Activated CD8-positive, alpha-beta memory T cell treated with anti-CD3 and anti-CD28 coated beads for 4 hours (primary cell): Measurements from ENCODE around the gene KCTD14.
"Not testable (repeated sequence)": the region's sequence is repeated elsewhere in the genome, so short reads cannot be mapped to it uniquely, and the experiment has no call there.

ENCODE experiments used
- DNase-seq, 2 donors: peaks; one replicate each; pipeline ENCODE4 v3.0.0-alpha.2; 2020; ENCODE audit warnings: low read depth in 2 of 2

The KCTD14 gene, protein sequence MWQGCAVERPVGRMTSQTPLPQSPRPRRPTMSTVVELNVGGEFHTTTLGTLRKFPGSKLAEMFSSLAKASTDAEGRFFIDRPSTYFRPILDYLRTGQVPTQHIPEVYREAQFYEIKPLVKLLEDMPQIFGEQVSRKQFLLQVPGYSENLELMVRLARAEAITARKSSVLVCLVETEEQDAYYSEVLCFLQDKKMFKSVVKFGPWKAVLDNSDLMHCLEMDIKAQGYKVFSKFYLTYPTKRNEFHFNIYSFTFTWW

DNA sequence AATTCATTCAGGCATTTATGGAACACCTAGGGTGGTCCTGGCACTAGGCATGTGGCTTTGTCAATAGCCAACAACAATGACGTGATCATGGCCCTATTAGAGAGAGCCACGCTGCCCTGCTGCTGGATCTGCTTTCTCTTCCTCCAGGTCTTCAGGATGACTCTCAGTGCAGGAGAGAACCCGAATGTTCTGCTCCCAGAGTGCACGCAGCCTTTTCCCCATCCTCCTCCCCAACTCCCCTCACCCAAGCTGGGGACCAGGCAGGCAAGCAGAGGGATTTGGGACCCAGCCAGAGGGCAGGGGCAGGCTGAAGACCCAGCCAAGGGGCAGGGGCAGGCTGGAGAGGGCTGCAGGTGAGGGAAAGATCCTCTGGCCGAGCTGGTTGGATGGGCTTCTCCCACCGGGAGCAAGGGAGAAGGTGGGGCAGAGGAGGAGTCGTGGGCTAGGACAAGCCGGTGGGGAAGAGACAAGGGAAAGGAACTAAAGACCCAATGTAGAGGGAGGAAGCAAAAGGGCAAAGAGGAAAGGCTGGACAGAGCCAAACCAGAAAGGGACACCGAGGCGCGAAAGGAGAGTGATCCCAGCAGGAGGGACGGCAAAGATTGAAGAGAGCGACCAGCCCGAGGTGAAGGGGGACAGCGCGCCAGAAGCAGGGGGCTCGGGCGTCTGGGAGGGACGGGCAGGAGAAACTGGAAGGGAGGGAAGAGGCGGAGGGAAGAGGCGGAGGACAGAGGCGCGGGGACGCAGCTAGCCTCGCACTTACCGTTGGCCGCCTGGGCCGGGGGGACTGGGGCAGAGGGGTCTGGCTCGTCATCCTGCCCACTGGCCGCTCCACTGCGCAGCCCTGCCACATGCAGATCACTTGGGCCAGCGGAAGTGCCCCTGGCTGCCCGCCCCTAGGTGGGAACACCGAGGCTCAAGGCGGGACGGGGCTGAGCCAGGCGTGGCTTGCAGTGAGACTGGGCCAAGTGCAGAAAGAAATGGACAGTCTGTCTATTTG, at the start of gene KCTD14:
TSS of gene KCTD14 (minus strand) at position 880 of the 1,000 bp plus-strand sequence. CDS start at position 853, 27 bp downstream.
- DNase-seq, result no peak

DNA sequence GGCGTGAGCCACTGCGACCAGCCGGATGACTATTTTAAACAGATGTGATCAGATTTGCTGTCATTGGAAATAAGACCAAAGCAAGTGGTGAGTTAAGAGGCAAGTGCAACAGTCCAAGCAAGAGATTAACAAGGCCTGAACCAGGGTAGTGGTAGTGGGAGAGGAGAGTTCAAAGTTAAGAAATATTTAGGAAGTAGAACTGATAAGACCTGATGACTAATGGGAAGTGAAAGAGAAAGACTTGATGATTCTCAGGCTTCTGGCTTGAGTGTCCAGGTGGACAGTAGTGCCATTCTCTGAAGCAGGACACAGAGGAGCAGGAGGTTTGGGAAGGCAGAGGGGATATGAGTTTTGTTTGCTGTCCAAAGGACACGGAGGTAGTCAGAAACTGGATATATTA, 49.4 kb upstream of the KCTD14 start:
- DNase-seq, result no peak

DNA sequence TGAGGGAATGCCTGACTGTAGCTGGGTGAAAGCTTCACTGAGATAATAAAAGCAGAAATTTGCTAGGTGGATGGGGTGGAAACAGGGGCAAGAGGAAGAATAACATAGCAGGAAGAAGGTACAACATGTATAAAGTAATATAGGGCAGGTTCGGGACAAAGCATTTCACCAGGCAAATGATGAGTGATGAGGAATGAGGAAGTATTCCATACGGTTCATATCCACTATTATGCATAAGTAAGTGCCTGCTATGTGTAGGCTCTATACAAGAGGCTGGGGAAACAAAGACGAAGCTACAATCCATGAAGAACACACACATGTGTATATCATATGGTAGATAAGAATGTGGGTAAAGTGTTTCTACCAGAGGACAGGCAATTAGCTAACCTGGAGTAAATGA, 48.6 kb upstream of the KCTD14 start:
- no peak for DNase-seq

DNA sequence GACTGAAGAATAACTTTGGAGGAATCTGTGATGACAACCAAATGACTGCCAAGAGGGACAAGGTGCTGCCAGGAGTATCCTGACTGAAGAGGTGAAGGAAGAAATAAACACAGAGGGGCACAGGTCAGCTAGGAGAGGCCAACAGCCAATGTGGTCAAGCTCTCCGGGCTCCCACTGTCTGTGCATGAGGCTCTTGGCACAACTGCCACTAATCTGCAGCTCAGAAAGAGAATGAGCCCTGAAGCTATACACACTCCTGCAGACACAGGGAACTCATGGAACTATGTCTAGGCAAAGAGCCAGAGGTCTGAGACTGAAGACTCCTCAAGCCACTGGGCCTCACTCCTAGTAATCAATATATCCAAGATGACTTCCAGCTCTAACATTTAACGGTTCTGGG, 47.5 kb upstream of the KCTD14 start:
- DNase-seq, result no peak

DNA sequence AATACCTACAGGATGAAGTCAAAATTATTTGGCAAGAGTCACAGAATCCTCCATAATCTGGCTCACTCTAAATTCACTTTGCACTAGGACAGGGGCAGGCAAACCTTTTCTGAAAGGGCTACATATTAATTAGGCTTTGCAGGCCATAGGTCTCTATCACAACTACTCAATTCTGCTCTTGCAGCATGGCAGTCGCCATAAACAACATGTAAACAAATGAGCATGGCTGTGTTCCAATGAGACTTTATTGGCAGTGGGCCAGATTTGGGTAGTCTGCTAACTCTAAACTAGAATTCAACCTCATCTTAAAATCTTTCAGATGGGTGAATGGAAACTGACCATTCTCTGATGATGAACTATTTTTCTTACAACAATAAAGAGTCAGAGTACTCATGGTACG, 46.4 kb upstream of the KCTD14 start:
- no peak for DNase-seq

DNA sequence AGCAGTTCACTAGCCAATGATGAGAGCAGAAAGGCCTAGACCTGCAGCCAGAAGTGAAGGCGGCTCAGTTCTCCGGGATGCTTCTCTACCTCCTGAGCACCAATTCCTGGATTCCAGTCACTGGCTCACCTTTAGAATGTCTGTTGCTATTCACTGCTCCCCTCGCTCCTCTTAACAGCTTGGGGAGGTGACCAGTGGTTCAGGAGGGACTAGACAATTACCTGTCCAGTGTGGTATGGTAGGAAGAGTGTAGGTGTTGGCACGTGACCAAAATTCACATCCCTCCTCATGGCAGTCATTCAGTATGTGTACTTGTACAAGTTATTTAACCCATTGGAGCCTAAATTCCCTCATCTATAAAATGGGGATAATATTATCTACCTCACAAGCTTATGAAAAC, 44.6 kb upstream of the KCTD14 start:
- DNase-seq, result no peak

DNA sequence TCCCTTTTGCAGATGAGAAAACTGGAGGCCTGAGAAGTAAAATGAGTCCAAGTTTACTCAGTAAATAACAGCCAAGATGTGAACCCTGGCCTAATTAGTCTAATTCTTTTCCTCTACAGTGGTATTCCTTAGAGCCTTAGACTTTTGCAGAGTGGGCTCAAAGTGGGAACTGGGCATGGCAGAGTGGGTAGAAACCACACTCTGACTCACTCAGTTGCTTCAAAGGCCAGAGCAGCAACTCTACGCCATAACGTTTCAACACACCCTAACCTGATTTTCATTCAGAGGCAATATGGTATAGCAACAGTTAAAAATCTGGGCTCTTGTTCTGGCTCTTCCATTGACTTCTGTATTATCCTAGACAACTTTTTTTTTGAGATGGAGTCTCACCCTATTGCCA, 43.4 kb upstream of the KCTD14 start:
- no peak for DNase-seq

DNA sequence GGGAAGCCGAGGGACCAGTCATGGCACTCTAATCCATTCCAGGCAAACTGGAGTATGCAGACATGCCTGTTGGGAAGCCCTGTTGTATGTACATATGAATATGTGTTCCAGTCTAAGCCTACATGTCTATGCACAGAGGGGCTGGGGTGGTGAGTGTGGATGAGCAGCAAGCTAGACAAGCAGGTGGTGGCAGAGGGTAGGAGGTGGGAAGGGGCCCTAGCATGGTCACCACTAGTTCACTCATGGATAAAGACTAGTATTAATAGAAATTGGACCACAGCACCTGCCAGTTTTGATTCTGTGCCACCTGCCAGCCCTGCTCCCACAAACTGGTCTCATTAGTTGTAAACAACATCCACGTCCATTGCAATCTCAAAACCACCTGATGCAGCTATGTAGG, 42.1 kb upstream of the KCTD14 start:
- no peak for DNase-seq

DNA sequence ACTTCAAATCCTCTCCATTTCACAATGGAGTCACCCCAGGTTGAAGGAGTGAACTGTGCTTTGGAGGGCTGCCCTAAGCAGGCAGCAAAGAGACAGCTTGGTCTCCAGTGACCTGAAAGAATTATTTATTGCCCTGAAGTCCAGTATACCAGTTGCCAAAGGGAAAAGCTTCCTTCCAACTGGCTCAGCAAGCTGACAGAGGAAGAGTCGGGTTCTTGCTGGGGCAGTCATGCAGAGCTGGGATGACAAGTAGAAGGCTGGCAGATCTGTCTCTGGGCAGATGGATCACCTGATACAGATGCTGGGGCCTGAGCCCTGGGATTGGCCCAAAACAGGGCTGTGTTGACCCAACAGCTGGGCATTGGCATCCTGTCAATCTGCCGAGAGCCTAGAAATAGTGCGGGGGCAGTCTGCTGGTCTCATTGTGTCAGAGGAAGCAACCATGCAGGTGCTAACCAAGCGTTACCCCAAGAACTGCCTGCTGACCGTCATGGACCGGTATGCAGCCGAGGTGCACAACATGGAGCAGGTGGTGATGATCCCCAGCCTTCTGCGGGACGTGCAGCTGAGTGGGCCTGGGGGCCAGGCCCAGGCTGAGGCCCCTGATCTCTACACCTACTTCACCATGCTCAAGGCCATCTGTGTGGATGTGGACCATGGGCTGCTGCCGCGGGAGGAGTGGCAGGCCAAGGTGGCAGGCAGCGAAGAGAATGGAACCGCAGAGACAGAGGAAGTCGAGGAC, 40.5 kb upstream of the KCTD14 start, which contains the start of gene THRSP:
TSS of gene THRSP (plus strand) at position 422 of the 742 bp plus-strand sequence. CDS start at position 443, 21 bp downstream.
- no peak for DNase-seq

DNA sequence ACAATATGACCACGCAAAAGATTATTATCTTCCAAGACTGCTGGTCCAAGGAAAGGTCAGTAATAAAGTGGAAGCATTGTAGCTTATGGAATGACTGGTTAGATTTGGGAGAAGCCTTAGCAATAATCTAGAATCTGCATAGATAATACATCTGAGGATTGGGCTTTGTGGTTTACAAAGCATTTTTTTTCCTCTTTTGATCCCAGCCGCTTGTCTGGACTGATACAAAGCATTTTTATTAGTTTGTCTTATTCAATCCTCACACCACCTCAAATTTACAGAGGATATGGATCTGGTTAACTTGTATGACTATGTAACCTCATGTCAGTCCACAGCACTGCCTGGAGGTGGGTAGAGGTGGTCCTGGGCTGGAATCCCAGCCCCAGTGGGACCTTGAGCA, 39.6 kb upstream of the KCTD14 start:
- DNase-seq, result no peak

DNA sequence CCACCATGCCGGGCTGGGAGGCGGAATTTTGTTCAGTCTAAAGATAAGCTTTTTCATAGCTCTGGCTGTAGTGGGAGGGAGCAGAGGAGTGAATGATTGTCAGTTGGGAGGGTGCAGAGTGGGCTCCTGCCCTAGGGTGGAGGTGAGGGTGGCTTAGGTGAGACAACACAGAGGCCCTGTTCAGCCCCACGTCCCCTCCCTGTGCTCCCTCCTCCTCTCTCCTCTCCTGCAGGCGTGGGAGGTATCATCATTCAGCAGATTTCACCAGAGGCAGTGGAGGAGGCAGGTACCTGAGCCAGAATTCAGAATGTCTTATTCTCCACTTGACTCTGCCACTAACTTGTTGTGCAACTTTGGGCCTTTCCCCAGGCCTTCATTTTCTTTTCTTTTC, 38.8 kb upstream of the KCTD14 start:
- no peak for DNase-seq

DNA sequence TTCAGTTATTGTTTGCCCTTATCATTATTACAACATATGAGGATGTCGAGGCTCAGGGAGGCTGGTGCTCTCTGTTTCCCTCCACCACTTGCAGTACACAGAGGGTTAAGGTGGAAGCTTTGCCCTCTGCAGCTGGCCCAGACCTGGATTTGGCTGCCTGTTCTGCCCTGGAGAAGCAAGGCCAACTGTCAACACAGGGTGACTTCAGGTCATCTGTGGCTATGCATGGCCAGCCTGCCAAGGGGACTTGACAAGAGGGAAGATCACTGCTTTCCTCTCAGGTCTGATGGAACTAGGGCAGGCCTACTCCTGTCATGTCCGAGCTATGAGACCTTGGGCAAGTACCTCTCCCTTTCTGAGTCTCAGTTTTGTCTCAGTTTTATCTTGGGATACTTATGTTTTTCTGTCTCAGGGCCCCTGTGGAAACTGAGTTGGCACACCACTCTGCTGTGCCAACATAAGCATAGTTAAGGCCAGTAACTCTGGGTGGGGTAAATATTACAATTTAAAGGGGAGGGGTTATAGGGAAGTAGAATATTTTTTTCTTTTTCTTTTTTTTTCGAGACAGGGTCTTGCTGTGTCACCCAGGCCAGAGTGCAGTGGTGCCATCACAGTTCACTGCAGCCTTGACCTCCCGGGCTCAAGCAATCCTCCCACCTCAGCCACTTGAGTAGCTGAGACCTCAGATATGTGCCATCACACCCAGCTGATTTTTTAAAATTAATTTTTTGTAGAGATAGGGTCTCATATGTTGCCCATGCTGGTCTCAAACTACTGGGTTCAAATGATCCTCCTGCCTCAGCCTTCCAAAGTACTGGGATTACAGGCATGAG, 38.2 kb upstream of the KCTD14 start:
- DNase-seq, result no peak

DNA sequence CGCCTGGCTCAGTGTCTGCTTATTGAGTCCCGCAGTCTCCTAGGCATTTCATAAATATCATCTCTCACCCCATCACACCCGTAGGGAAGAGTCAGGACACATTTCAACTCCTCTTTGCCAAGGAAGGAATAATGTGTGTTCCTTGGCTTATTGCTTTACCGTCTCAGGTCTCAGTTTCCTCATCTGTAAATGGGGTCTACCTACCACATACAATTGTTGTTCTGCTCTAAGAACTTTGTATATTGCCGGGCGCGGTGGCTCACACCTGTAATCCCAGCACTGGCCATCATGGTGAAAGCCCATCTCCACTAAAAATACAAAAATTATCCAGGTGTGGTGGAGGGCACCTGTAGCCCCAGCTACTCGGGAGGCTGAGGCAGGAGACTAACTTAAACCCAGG, 37.5 kb upstream of the KCTD14 start:
- no peak for DNase-seq

DNA sequence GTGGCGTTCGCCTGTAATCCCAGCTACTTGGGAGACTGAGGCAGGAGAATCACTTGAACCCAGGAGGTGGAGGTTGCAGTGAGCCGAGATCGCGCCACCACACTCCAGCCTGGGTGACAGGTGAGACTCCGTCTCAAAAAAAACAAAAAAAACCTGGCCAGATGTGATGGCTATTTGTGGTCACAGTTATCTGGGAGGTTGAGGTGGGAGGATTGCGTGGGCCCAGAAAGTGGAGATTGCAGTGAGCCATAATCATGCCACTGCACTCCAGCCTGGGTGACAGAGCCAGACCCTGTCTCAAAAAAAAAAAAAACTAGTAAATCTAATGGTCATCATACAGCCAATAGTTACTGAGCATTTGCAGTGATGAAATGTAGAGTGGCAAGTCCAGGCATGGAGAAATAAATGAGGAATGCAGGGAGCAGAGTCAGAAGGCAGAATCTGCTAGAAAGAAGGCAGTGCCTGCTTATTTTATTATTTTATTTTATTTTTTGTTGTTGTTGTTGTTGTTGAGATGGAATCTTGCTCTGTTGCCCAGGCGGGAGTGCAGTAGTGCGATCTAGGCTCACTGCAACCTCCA, 36.8 kb upstream of the KCTD14 start:
- not testable (repeated sequence) for DNase-seq

DNA sequence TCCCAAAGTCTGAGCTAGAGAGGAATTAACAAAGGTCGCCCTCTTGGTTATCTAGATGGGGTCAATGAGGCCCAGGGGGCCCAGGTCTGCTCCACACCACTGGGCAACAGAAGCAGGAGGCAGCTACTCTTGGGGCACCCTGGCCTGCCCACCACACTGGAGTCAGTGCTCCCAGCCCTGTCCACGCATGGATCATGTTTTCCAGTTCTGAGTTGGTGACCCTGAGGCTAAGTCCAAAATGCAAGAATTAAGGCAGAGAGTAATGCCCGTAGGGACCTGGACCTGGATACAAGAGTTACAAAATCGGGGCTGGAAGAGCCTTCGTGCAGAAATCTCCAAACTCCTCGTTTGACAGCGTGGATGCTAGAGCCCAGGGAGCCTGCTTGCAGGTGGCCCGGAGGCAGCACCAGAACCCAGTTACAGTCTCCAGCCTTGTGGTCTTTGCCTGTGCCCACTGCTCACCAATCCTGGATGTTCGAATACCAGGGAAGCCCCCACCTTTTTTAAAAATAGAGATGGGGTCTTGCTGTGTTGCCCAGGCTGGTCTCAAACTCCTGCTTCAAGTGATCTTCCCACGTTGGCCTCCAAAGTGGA, 34.5 kb upstream of the KCTD14 start:
- no peak for DNase-seq

DNA sequence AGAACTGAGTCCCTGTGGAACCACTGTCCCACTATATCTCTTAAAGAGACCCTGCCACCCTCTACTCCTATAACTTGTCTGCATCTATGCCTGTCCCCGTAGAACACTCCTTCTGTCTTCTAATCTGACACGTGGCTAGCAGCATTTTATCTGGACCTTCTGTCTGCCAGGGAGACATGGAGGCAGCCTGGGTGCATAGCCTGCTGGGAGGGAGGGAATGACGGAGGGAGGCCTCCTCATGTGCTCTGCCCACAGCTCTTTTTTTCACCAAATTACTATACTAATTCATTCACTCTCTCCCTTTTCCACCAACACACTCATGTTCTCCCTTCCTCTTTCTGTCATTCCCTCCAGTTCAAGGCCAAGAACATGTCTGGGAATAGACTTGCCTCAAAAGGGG, 33.0 kb upstream of the KCTD14 start:
- no peak for DNase-seq

DNA sequence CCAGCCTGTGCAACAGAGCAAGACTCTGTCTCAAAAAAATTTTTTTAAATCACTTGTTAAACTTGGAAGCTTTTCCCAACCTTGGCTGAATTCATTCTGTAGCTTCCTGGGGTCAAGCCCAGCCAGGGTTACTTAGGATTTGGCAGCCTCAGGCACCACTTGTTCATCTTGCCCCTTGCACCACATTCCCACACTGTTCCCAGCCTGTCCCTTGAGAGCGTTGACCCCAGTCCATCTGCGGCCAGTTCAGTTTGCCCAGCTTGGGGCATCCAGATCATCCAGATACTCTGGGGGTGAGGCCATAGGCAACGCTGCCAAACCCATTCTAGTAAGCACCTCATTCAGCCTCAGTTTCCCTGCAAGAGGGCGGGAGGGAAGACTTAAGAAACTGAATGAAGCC, 31.9 kb upstream of the KCTD14 start:
- no peak for DNase-seq

DNA sequence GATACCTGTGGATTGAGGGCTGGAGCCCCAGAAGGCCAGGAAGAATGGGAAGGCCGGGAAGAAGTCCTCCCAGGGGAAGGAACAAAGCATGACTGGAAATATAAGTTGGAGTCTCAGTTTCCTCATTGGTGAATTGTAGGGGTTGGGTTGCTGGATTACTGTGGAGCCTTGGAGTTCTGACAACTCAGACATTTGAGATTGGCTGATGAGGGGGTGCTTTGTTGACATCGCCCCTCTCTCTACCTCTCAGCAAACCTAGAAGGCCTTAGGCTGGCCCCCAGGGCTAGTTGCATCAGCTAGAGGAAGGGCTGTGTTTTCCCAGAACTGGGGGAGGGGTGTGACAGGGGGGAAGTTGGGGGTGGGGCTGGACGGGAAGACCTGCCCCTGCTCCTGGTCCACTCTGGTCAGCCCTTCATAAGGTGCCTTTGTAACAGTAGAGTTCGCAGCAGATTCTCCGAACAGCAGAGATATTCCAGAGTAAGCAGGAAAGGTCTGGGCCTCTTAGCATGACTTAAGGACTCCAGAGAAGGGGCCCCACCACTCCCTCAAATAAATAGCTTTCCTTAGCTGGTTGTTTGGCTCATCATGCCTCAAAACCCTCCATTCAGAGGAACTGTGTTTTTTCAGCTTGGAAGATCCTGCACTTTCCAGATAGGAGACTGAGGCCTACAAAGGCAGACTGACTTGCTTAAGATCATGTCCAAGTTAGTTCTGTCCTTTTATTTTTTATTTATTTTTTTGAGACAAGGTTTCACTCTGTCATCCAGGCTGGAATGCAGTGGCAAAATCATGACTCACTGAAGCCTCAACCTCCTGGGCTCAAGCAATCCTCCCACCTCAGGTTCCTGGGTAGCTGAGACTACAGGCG, 28.1 kb upstream of the KCTD14 start:
- DNase-seq, result no peak

DNA sequence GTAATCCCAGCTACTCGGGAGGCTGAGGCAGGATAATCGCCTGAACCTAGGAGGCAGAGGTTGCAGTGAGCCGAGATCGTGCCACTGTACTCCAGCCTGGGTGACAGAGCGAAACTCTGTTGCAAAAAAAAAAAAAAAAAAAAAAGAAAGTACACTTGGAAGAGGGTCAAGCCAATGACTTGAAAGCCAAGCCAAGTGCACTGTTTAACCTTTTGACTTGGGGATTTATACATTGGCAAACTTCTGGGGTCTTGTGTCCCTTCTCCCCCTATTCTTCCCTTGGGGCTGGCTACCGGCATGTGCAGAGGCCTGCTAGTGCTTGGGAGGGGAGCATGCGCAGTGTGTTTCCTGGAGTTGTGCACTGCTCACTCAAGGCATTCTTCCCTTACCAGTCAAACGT, 26.3 kb upstream of the KCTD14 start:
- no peak for DNase-seq

DNA sequence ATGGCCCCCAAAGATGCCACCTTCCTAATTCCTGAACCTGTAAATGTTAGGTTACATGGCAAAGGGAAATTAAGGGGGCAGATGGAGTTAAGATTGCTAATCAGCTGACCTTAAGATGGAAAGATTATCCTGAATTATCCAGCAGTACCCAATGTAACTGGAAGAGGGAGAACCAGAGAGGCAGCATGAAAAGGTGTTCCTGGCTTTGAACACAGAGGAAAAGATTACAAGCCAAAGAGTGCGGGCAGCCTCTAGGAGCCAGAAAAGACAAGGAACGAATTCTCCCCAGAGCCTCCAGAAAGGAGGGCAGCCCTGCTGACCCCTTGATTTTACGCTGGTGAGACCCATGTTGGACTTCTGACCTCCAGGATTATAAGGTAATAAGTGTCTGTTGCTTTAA, 25.5 kb upstream of the KCTD14 start:
- no peak for DNase-seq
